Gastroesophageal sphincter (tissue), 4 donors: ENCODE results near the gene COMMD2. TPM values are rescaled to one million over a fixed set of nuclear protein-coding genes. Genes with fewer than 3 reads are reported as not detected.

ENCODE experiments used
- ATAC-seq: fragments of 150-250 bp; one replicate; pipeline ENCODE4 v1.9.1; 2016; ENCODE audit warnings: mild to moderate bottlenecking, moderate library complexity
- H3K27ac ChIP-seq, 4 donors: fragments of 200-600 bp; sonication (generic) in 3 of 4; 1 replicate in 3 of 4; 2 replicates in 1 of 4; pipeline ENCODE4 v1.5.1; 2016 to 2019
- H3K27me3 ChIP-seq: fragments of 200-600 bp; sonication (generic); one replicate; pipeline ENCODE4 v1.5.1; 2019
- H3K36me3 ChIP-seq, 2 donors: fragments of 200-600 bp; sonication (generic); one replicate each; pipeline ENCODE4 v1.5.1; 2019; ENCODE audit warnings: control low read depth in 1 of 2
- H3K4me1 ChIP-seq, 3 donors: fragments of 200-600 bp; sonication (generic); 1 replicate in 2 of 3; 2 replicates in 1 of 3; pipeline ENCODE4 v1.5.1; 2016 to 2019; ENCODE audit warnings: control low read depth in 2 of 3
- H3K4me3 ChIP-seq, 2 donors: fragments of 200-600 bp; sonication (generic); one replicate each; pipeline ENCODE4 v1.5.1; 2019; ENCODE audit warnings: mild to moderate bottlenecking in 1 of 2, moderate library complexity in 1 of 2
- H3K9me3 ChIP-seq, 3 donors: fragments of 200-600 bp; sonication (generic); one replicate each; pipeline ENCODE4 v1.5.1; 2017 to 2019; ENCODE audit warnings: control low read depth in 2 of 3
- EP300 ChIP-seq: sonication (generic); formaldehyde crosslinking; IDR thresholded peaks from one replicate; pipeline ENCODE4 v1.6.1; 2017; ENCODE audit warnings: antibody characterized with exemption, mild to moderate bottlenecking
- POLR2A ChIP-seq, 2 donors: fragments of 450-650 bp; IDR thresholded peaks; one replicate each; pipeline ENCODE4 v1.6.1; 2017; ENCODE audit warnings: antibody characterized with exemption in 2 of 2, mild to moderate bottlenecking in 2 of 2, moderate library complexity in 1 of 2
- POLR2AphosphoS5 ChIP-seq: sonication (generic); formaldehyde crosslinking; IDR thresholded peaks from one replicate; pipeline ENCODE4 v1.6.1; 2017; ENCODE audit warnings: antibody characterized with exemption
- WGBS, 2 donors: methylation state at CpG; one replicate each; pipeline ENCODE4 v1.1.5; 2018; ENCODE audit warnings: low coverage in 1 of 2; 5-methylcytosine and 5-hydroxymethylcytosine counted together
- total RNA-seq, 4 donors: library from RNA; depleted of rRNA; stranded (reverse); fragments of >200 nt; gene quantifications; one replicate each; pipeline ENCODE4 v1.1.0, GENCODE V29; 2016
- TF ChIP-seq, protein P1 (sequence below), 4 experiments: fragments of 200-600 bp in 2 of 4; fragments of 450-650 bp in 2 of 4; sonication (generic) in 1 of 4; IDR thresholded peaks; one replicate each; pipeline ENCODE4 v1.5.1; 2017 to 2019; ENCODE audit warnings: antibody characterized with exemption in 4 of 4, mild to moderate bottlenecking in 2 of 4, moderate library complexity in 2 of 4

Gene COMMD2
- total RNA-seq, 4 donors from 2014 or later: 20.7 to 39.5 (median 31.9) TPM

DNA sequence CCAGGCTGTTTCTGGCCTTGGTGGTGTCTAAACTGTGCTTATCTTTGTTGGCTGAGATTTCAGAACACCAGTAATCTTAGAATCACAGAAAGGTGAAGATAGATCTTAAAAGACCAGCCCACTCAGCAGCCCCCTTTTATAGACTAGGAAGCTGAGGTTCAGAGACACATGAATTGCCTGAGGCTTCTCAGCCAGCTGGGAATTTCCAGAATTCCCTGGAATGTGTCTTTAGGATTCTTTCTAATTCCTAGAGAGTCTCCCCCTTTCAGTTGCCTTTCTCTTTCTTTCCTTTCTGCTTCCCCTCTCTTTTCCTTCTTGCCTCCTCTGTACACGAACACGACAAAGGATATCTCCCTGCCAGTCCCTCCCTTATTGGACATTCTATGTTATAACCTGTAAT lies 20.6 kb upstream of the COMMD2 start:
- H3K9me3 ChIP-seq: no peaks in the 10 kb centered on the region
- no peak overlapping the region for H3K4me3 ChIP-seq
- TF ChIP-seq EP300 (no peak), POLR2A (IDR thresholded peaks at IDR 0.05) (no peak), POLR2AphosphoS5 (no peak)
- TF ChIP-seq, protein P1, sequence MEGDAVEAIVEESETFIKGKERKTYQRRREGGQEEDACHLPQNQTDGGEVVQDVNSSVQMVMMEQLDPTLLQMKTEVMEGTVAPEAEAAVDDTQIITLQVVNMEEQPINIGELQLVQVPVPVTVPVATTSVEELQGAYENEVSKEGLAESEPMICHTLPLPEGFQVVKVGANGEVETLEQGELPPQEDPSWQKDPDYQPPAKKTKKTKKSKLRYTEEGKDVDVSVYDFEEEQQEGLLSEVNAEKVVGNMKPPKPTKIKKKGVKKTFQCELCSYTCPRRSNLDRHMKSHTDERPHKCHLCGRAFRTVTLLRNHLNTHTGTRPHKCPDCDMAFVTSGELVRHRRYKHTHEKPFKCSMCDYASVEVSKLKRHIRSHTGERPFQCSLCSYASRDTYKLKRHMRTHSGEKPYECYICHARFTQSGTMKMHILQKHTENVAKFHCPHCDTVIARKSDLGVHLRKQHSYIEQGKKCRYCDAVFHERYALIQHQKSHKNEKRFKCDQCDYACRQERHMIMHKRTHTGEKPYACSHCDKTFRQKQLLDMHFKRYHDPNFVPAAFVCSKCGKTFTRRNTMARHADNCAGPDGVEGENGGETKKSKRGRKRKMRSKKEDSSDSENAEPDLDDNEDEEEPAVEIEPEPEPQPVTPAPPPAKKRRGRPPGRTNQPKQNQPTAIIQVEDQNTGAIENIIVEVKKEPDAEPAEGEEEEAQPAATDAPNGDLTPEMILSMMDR (IDR thresholded peaks at IDR 0.05): no peak
- H3K27ac ChIP-seq: no peak overlapping the region
- H3K36me3 ChIP-seq: no peaks in the 10 kb centered on the region
- 81 to 92% methylated on average over 2 of the region's 2 CpGs for WGBS, 2 donors
- no peak for ATAC-seq
- peaks cover 0 to 5% (median 0%) of the 10 kb centered on the region in 3 donors for H3K4me1 ChIP-seq
- H3K27me3 ChIP-seq: no peaks in the 10 kb centered on the region

DNA sequence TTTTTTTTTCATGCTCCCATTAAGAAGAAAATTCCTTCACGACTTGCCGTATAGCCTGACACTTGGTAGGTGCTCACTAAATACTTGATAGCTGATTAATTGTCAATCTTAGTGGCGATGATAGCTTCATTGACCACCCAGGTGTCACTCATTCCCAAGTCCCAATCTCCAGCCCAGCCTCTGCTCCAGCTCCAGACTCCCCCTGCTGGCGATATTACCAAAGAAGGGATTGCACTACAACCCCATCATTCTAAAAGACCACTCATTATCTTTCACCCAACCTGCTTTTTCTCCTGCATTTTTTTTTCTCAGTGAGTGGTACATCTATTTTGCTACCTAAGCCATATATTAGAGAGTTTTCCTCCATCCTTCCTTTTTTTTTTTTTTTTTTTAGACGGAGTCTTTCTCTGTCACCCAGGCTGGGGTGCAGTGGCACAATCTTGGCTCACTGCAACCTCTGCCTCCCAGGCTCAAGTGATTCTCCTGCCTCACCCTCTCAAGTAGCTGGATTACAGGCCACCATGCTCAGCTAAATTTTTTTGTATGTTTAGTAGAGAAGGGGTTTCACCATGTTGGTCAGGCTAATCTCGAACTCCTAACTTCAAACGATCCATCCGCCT lies 19.5 kb upstream of the COMMD2 start:
- no peak for ATAC-seq
- H3K9me3 ChIP-seq: no peaks in the 10 kb centered on the region
- H3K4me1 ChIP-seq: no peaks in the 10 kb centered on the region
- no peak overlapping the region for H3K27ac ChIP-seq
- H3K36me3 ChIP-seq: no peaks in the 10 kb centered on the region
- H3K27me3 ChIP-seq: no peaks in the 10 kb centered on the region
- TF ChIP-seq, protein P1 (IDR thresholded peaks at IDR 0.05): peak; percentile 48 to 73 (median 62)
- no peak for TF ChIP-seq POLR2A (IDR thresholded peaks at IDR 0.05)
- TF ChIP-seq EP300: no peak
- 19 to 49% methylated on average over 5 to 8 of the region's 8 CpGs for WGBS, 2 donors
- H3K4me3 ChIP-seq: no peak overlapping the region

- TF ChIP-seq POLR2A (IDR thresholded peaks at IDR 0.05) (no peak), EP300 (no peak), POLR2AphosphoS5 (no peak)
- TF ChIP-seq, protein P1 (IDR thresholded peaks at IDR 0.05): no peak
- no peak overlapping the region for H3K4me3 ChIP-seq
- no peaks in the 10 kb centered on the region for H3K36me3 ChIP-seq
- no peaks in the 10 kb centered on the region for H3K9me3 ChIP-seq
- H3K4me1 ChIP-seq: no peaks in the 10 kb centered on the region
- H3K27me3 ChIP-seq: no peaks in the 10 kb centered on the region
- no peak overlapping the region for H3K27ac ChIP-seq
- WGBS, 2 donors: 86 to 94% methylated on average over 1 to 2 of the region's 2 CpGs
- no peak for ATAC-seq
Observed at GRCh38 chr3:149770246-149770645, 18.0 kb upstream of the COMMD2 start.

DNA sequence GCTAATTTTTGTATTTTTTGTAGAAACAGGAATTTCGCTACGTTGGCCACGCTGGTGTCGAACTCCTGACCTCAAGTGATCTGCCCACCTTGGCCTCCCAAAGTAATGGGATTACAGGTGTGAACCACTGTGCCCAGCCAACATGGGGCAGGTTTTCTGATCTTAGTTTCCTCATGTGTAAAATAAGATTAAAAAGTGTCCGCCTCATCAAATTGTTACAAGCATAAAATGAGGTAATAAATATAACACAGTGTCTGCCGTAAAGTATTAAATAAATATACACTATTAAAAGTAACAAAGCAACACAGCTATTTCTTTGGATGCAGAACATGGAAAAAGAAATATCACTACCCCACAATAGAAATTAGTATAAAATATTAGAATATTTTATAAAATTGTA lies 16.4 kb upstream of the COMMD2 start:
- H3K27me3 ChIP-seq: peaks cover 2% of the 10 kb centered on the region
- H3K36me3 ChIP-seq: no peaks in the 10 kb centered on the region
- no peaks in the 10 kb centered on the region for H3K9me3 ChIP-seq
- no peak overlapping the region for H3K27ac ChIP-seq
- TF ChIP-seq EP300 (no peak), POLR2A (IDR thresholded peaks at IDR 0.05) (no peak), POLR2AphosphoS5 (no peak)
- TF ChIP-seq, protein P1 (IDR thresholded peaks at IDR 0.05): no peak
- no peaks in the 10 kb centered on the region for H3K4me1 ChIP-seq
- WGBS, 2 donors: 92 to 97% methylated on average over 2 to 5 of the region's 6 CpGs
- ATAC-seq: no peak
- H3K4me3 ChIP-seq: no peak overlapping the region

- ATAC-seq: no peak
- TF ChIP-seq, protein P1 (IDR thresholded peaks at IDR 0.05): no peak
- TF ChIP-seq EP300: no peak
- no peak for TF ChIP-seq POLR2A (IDR thresholded peaks at IDR 0.05)
- no peak for TF ChIP-seq POLR2AphosphoS5
Observed at GRCh38 chr3:149767720-149768119, 15.4 kb upstream of the COMMD2 start.

More at GRCh38 chr3:149767720-149768119, 15.4 kb upstream of the COMMD2 start:
- Histone ChIP-seq H3K27ac (no peak overlapping the region), H3K4me3 (no peak overlapping the region), H3K4me1 (no peaks in the 10 kb centered on the region), H3K27me3 (peaks cover 2% of the 10 kb centered on the region), H3K9me3 (no peaks in the 10 kb centered on the region), H3K36me3 (no peaks in the 10 kb centered on the region)
- WGBS, 2 donors: 60 to 92% methylated on average over 3 to 4 of the region's 6 CpGs
